ENCODE measurements around the gene FGD1. TPM values are rescaled to one million over a fixed set of nuclear protein-coding genes. Genes with fewer than 3 reads are reported as not detected.

FGD1 gene
- total RNA-seq, 1 experiment from 2014 or later, result 5.8 TPM

- H3K9ac ChIP-seq (ENCODE audit: low read length), result no peak overlapping the region
- H3K4me3 ChIP-seq (replicated peaks in 1 of 2; ENCODE audit: low read depth in 1 of 2, low read length in 2 of 2), result no peak overlapping the region
- no peaks in the 10 kb centered on the region for H3K79me2 ChIP-seq (ENCODE audit: insufficient read depth, low read length)
- RAD21 ChIA-PET (ENCODE audit: low non-redundant PET in 1 of 2, low total read pairs in 2 of 2, uncharacterized antibody in 2 of 2, unreplicated experiment in 2 of 2), result no interaction called here
- DNase-seq (ENCODE audit: low read depth, low spot score) (no peak), ATAC-seq (no peak)
- no peaks in the 10 kb centered on the region for H3K27me3 ChIP-seq (ENCODE audit: insufficient read depth, low read length)
- TF ChIP-seq POLR2A (IDR thresholded peaks at IDR 0.05; ENCODE audit: borderline replicate concordance, extremely low read depth, insufficient read depth, insufficient read length) (no peak), JUND (IDR thresholded peaks at IDR 0.05) (no peak), ZNF274 (IDR thresholded peaks at IDR 0.05; ENCODE audit: low read depth, low read length) (no peak), CTCF (IDR thresholded peaks at IDR 0.05 in 2 of 3, conservative IDR thresholded peaks at IDR 0.05 in 1 of 3; ENCODE audit: borderline replicate concordance in 1 of 3, insufficient read depth in 1 of 3, low read depth in 2 of 3, low read length in 2 of 3) (no peak), SP1 (IDR thresholded peaks at IDR 0.05; ENCODE audit: low read depth) (no peak), ELF1 (IDR thresholded peaks at IDR 0.05; ENCODE audit: borderline replicate concordance, low read depth) (no peak), FOSL1 (IDR thresholded peaks at IDR 0.05; ENCODE audit: low read depth) (no peak), EZH2 (IDR thresholded peaks at IDR 0.05) (no peak), CBX3 (IDR thresholded peaks at IDR 0.05; ENCODE audit: low read depth) (no peak), YY1 (IDR thresholded peaks at IDR 0.05; ENCODE audit: extremely low read depth, insufficient replicate concordance, low read depth, low read length) (no peak), ZBTB33 (IDR thresholded peaks at IDR 0.05; ENCODE audit: extremely low read depth, insufficient replicate concordance, low read length) (no peak), REST (IDR thresholded peaks at IDR 0.05; ENCODE audit: low read depth) (no peak), SRF (IDR thresholded peaks at IDR 0.05; ENCODE audit: low read depth) (no peak), CEBPB (IDR thresholded peaks at IDR 0.05; ENCODE audit: low read depth) (no peak), RAD21 (IDR thresholded peaks at IDR 0.05; ENCODE audit: low read depth) (no peak), EZH2phosphoT487 (IDR thresholded peaks at IDR 0.05; ENCODE audit: borderline replicate concordance) (no peak), EGR1 (IDR thresholded peaks at IDR 0.05; ENCODE audit: low read depth) (no peak)
- H3K4me2 ChIP-seq (ENCODE audit: low read length), result no peak overlapping the region
- CTCF ChIA-PET, result no interaction called here
- no peaks in the 10 kb centered on the region for H3K9me3 ChIP-seq (ENCODE audit: control insufficient read depth in 1 of 2, insufficient read depth in 1 of 2, low read depth in 1 of 2, low read length in 2 of 2)
- BruUV-seq (replicated peaks), result no TSS peak
- no peaks in the 10 kb centered on the region for H3K9me2 ChIP-seq (ENCODE audit: insufficient read depth)
- no peaks in the 10 kb centered on the region for H3K36me3 ChIP-seq (ENCODE audit: control insufficient read depth in 1 of 2, insufficient read depth in 2 of 2, low read length in 2 of 2)
- H4K20me1 ChIP-seq (ENCODE audit: insufficient read depth), result no peaks in the 10 kb centered on the region
- no peak overlapping the region for H2AFZ ChIP-seq (ENCODE audit: low read depth, low read length, poor library complexity, severe bottlenecking)
- no peaks in the 10 kb centered on the region for H3K4me1 ChIP-seq (ENCODE audit: control insufficient read depth in 1 of 2, insufficient read depth in 2 of 2, low read length in 2 of 2)
- intact Hi-C loops (cut with micrococcal nuclease), result no loop called here
- POLR2A ChIA-PET, result no interaction called here
- no peak overlapping the region for H3K27ac ChIP-seq (ENCODE audit: low read depth, low read length)
Measured at GRCh38 chrX:54411732-54412131, 84.3 kb downstream of the FGD1 start.
